Progenitor cell of endocrine pancreas (in vitro differentiated cells): ENCODE measurements around the gene PLBD2. TPM values are rescaled to one million over a fixed set of nuclear protein-coding genes. Genes with fewer than 3 reads are reported as not detected.

Experiments
- DNase-seq: peaks from one replicate; pipeline ENCODE4 v3.0.0; 2021; ENCODE audit warnings: low spot score; ENCODE audit not compliant: unreplicated experiment
- H3K27ac Mint-ChIP-seq: 2 replicates; pipeline ENCODE4 v1.8.0; 2021; ENCODE audit warnings: mild to moderate bottlenecking, moderate library complexity, mixed read lengths
- H3K27me3 Mint-ChIP-seq: 2 replicates; pipeline ENCODE4 v1.8.0; 2021; ENCODE audit warnings: mixed read lengths
- H3K36me3 Mint-ChIP-seq: 2 replicates; pipeline ENCODE4 v1.8.0; 2022; ENCODE audit warnings: mixed read lengths; ENCODE audit not compliant: insufficient read depth
- H3K4me1 Mint-ChIP-seq: 2 replicates; pipeline ENCODE4 v1.8.0; 2021; ENCODE audit warnings: low read depth, mixed read lengths
- H3K4me3 Mint-ChIP-seq: 2 replicates; pipeline ENCODE4 v1.8.0; 2021; ENCODE audit warnings: low read depth, mild to moderate bottlenecking, moderate library complexity, mixed read lengths
- H3K9me3 Mint-ChIP-seq: 2 replicates; pipeline ENCODE4 v1.8.0; 2021; ENCODE audit warnings: low read depth, mixed read lengths
- CTCF ChIP-seq: fragments of 200-600 bp; sonication (generic); IDR thresholded peaks from one replicate; pipeline ENCODE4 v1.5.0; 2021; ENCODE audit warnings: antibody characterized with exemption, mild to moderate bottlenecking; ENCODE audit not compliant: unreplicated experiment
- total RNA-seq: library from RNA; stranded (reverse); gene quantifications from 2 replicates; pipeline ENCODE4 v1.2.1, GENCODE V29; 2021

The PLBD2 gene
- total RNA-seq, 1 donor from 2014 or later: 48.0 TPM

GRCh38 chr12:113414519-113415038 is 56.2 kb downstream of the PLBD2 start:
- Mint-ChIP-seq H3K4me3 (no peak overlapping the region), H3K27ac (peak overlapping the region; percentile 20), H3K9me3 (no peaks in the 10 kb centered on the region), H3K4me1 (peaks cover 21% of the 10 kb centered on the region), H3K36me3 (no peaks in the 10 kb centered on the region), H3K27me3 (no peaks in the 10 kb centered on the region)
- DNase-seq: no peak
- TF ChIP-seq CTCF: no peak

GRCh38 chr12:113416091-113416754 is 57.8 kb downstream of the PLBD2 start:
- no peak overlapping the region for H3K4me3 Mint-ChIP-seq
- TF ChIP-seq CTCF: no peak
- peaks cover 20% of the 10 kb centered on the region for H3K4me1 Mint-ChIP-seq
- no peaks in the 10 kb centered on the region for H3K36me3 Mint-ChIP-seq
- H3K27ac Mint-ChIP-seq: no peak overlapping the region
- no peak for DNase-seq
- no peaks in the 10 kb centered on the region for H3K27me3 Mint-ChIP-seq
- no peaks in the 10 kb centered on the region for H3K9me3 Mint-ChIP-seq

- Mint-ChIP-seq H3K4me3 (peak overlapping the region; percentile 49), H3K9me3 (no peaks in the 10 kb centered on the region), H3K27ac (peak overlapping the region; percentile 93), H3K4me1 (peaks cover 30% of the 10 kb centered on the region), H3K36me3 (no peaks in the 10 kb centered on the region), H3K27me3 (no peaks in the 10 kb centered on the region)
- TF ChIP-seq CTCF: no peak
- DNase-seq: no peak
Observed at GRCh38 chr12:113418213-113418879, 60.0 kb downstream of the PLBD2 start.

- no peak overlapping the region for H3K4me3 Mint-ChIP-seq
- H3K27ac Mint-ChIP-seq: no peak overlapping the region
- H3K27me3 Mint-ChIP-seq: no peaks in the 10 kb centered on the region
- no peaks in the 10 kb centered on the region for H3K9me3 Mint-ChIP-seq
- H3K4me1 Mint-ChIP-seq: peaks cover 29% of the 10 kb centered on the region
- TF ChIP-seq CTCF: no peak
- no peaks in the 10 kb centered on the region for H3K36me3 Mint-ChIP-seq
- no peak for DNase-seq
Observed at GRCh38 chr12:113420996-113421595, 62.7 kb downstream of the PLBD2 start.

- Mint-ChIP-seq H3K27ac (peak within 1 kb of the TSS; percentile 97), H3K36me3 (no peaks in the 10 kb centered on the region), H3K4me1 (peaks cover 28% of the 10 kb centered on the region)
Observed at GRCh38 chr12:113422030-113422885, 63.9 kb downstream of the PLBD2 start, which contains the start of gene SDSL. TSS of gene SDSL (plus strand) at chr12:113422380. CDS start at chr12:113427983, 5,603 bp downstream.

More at GRCh38 chr12:113422030-113422885, 63.9 kb downstream of the PLBD2 start, which contains the start of gene SDSL:
- H3K4me3 Mint-ChIP-seq: peak within 1 kb of the TSS; percentile 88
- no peak for DNase-seq
- H3K27me3 Mint-ChIP-seq: peaks cover 2% of the 10 kb centered on the region
- no peaks in the 10 kb centered on the region for H3K9me3 Mint-ChIP-seq
- TF ChIP-seq CTCF: no peak
